ENCODE measurements around the gene CYB561D2.

CYB561D2 gene

GRCh38 chr3:50316657-50317242, 33.9 kb upstream of the CYB561D2 start:
- H3K36me3 ChIP-seq (replicated peaks; ENCODE audit: low read depth, low read length): peaks cover 21% of the 10 kb centered on the region
- no peaks in the 10 kb centered on the region for H3K27me3 ChIP-seq (ENCODE audit: low read depth, low read length)
- peaks cover 19% of the 10 kb centered on the region for H3K79me2 ChIP-seq (ENCODE audit: low read length)
- H3K4me3 ChIP-seq (ENCODE audit: low read length): no peak overlapping the region
- no peaks in the 10 kb centered on the region for H4K20me1 ChIP-seq (ENCODE audit: insufficient read depth, low read length)
- H3K9ac ChIP-seq (ENCODE audit: low read length): no peak overlapping the region
- TF ChIP-seq CTCF (IDR thresholded peaks at IDR 0.05; ENCODE audit: low read depth, low read length) (no peak), EZH2phosphoT487 (IDR thresholded peaks at IDR 0.05; ENCODE audit: low read depth) (no peak)
- no peak overlapping the region for H3K27ac ChIP-seq (ENCODE audit: low read length)
- H3K4me2 ChIP-seq (ENCODE audit: low read length): no peak overlapping the region
- peaks cover 16% of the 10 kb centered on the region for H3K4me1 ChIP-seq (ENCODE audit: low read length)
- no peak overlapping the region for H2AFZ ChIP-seq (ENCODE audit: low read depth, low read length)
- no peaks in the 10 kb centered on the region for H3K9me3 ChIP-seq (ENCODE audit: insufficient read depth, low read length)

- Histone ChIP-seq H3K4me1 (ENCODE audit: low read length) (peaks cover 21% of the 10 kb centered on the region), H3K4me3 (ENCODE audit: low read length) (no peak overlapping the region), H3K36me3 (replicated peaks; ENCODE audit: low read depth, low read length) (peaks cover 21% of the 10 kb centered on the region), H4K20me1 (ENCODE audit: insufficient read depth, low read length) (no peaks in the 10 kb centered on the region), H3K27ac (ENCODE audit: low read length) (no peak overlapping the region), H3K4me2 (ENCODE audit: low read length) (no peak overlapping the region), H3K9ac (ENCODE audit: low read length) (no peak overlapping the region), H3K79me2 (ENCODE audit: low read length) (peaks cover 19% of the 10 kb centered on the region), H3K27me3 (ENCODE audit: low read depth, low read length) (no peaks in the 10 kb centered on the region), H3K9me3 (ENCODE audit: insufficient read depth, low read length) (no peaks in the 10 kb centered on the region), H2AFZ (ENCODE audit: low read depth, low read length) (no peak overlapping the region)
- no peak for TF ChIP-seq CTCF (IDR thresholded peaks at IDR 0.05; ENCODE audit: low read depth, low read length)
- no peak for TF ChIP-seq EZH2phosphoT487 (IDR thresholded peaks at IDR 0.05; ENCODE audit: low read depth)
Measured at GRCh38 chr3:50317300-50317699, 33.4 kb upstream of the CYB561D2 start.

- Histone ChIP-seq H3K36me3 (replicated peaks; ENCODE audit: low read depth, low read length) (peaks cover 21% of the 10 kb centered on the region), H3K4me1 (ENCODE audit: low read length) (peaks cover 30% of the 10 kb centered on the region), H3K4me2 (ENCODE audit: low read length) (no peak overlapping the region), H3K79me2 (ENCODE audit: low read length) (peaks cover 19% of the 10 kb centered on the region), H3K27me3 (ENCODE audit: low read depth, low read length) (no peaks in the 10 kb centered on the region), H2AFZ (ENCODE audit: low read depth, low read length) (no peak overlapping the region), H4K20me1 (ENCODE audit: insufficient read depth, low read length) (no peaks in the 10 kb centered on the region), H3K4me3 (ENCODE audit: low read length) (no peak overlapping the region), H3K27ac (ENCODE audit: low read length) (no peak overlapping the region), H3K9me3 (ENCODE audit: insufficient read depth, low read length) (no peaks in the 10 kb centered on the region), H3K9ac (ENCODE audit: low read length) (no peak overlapping the region)
- no peak for TF ChIP-seq CTCF (IDR thresholded peaks at IDR 0.05; ENCODE audit: low read depth, low read length)
- no peak for TF ChIP-seq EZH2phosphoT487 (IDR thresholded peaks at IDR 0.05; ENCODE audit: low read depth)
Measured at GRCh38 chr3:50318163-50318562, 32.5 kb upstream of the CYB561D2 start.

- Histone ChIP-seq H3K27me3 (ENCODE audit: low read depth, low read length) (no peaks in the 10 kb centered on the region), H3K4me3 (ENCODE audit: low read length) (no peak overlapping the region), H3K9ac (ENCODE audit: low read length) (no peak overlapping the region), H3K79me2 (ENCODE audit: low read length) (peaks cover 19% of the 10 kb centered on the region), H3K27ac (ENCODE audit: low read length) (no peak overlapping the region), H2AFZ (ENCODE audit: low read depth, low read length) (no peak overlapping the region), H4K20me1 (ENCODE audit: insufficient read depth, low read length) (no peaks in the 10 kb centered on the region), H3K4me1 (ENCODE audit: low read length) (peaks cover 31% of the 10 kb centered on the region), H3K36me3 (replicated peaks; ENCODE audit: low read depth, low read length) (peaks cover 21% of the 10 kb centered on the region), H3K4me2 (ENCODE audit: low read length) (no peak overlapping the region), H3K9me3 (ENCODE audit: insufficient read depth, low read length) (no peaks in the 10 kb centered on the region)
- no peak for TF ChIP-seq EZH2phosphoT487 (IDR thresholded peaks at IDR 0.05; ENCODE audit: low read depth)
- TF ChIP-seq CTCF (IDR thresholded peaks at IDR 0.05; ENCODE audit: low read depth, low read length): no peak
Measured at GRCh38 chr3:50318615-50319014, 32.0 kb upstream of the CYB561D2 start.
